GM12878 (cell line): Measurements from ENCODE around the gene CORO7. TPM values are rescaled to one million over a fixed set of nuclear protein-coding genes. Genes with fewer than 3 reads are reported as not detected.

Source experiments
- ATF3 ChIP-seq: IDR thresholded peaks from 2 replicates; pipeline ENCODE4 v1.6.1; 2011; ENCODE audit warnings: low read depth, mild to moderate bottlenecking, low read length, moderate library complexity, borderline replicate concordance; ENCODE audit errors: extremely low read depth
- ATF7 ChIP-seq: fragments of 450-650 bp; IDR thresholded peaks from 2 replicates; pipeline ENCODE4 v1.6.1; 2016; ENCODE audit warnings: low read depth, mild to moderate bottlenecking
- EED ChIP-seq: sonication (generic); IDR thresholded peaks from 2 replicates; pipeline ENCODE4 v1.6.1; 2016; ENCODE audit warnings: antibody characterized with exemption, low read depth
- IKZF2 ChIP-seq, 2 experiments: fragments of 450-650 bp; IDR thresholded peaks; 2 replicates each; pipeline ENCODE4 v1.6.1; 2017; ENCODE audit warnings: mild to moderate bottlenecking in 2 of 2, moderate library complexity in 2 of 2
- IRF3 ChIP-seq: fragments of 450-650 bp; IDR thresholded peaks from 2 replicates; pipeline ENCODE4 v1.6.1; 2014; ENCODE audit warnings: mild to moderate bottlenecking
- JUND ChIP-seq: IDR thresholded peaks from 2 replicates; pipeline ENCODE4 v1.6.1; 2012; ENCODE audit warnings: low read depth, mild to moderate bottlenecking, low read length, improper control_type of control experiment, moderate library complexity
- LARP7 ChIP-seq: fragments of 450-650 bp; IDR thresholded peaks from 2 replicates; pipeline ENCODE4 v1.6.1; 2017; ENCODE audit warnings: mild to moderate bottlenecking
- MAX ChIP-seq: IDR thresholded peaks from 2 replicates; pipeline ENCODE4 v1.6.1; 2012; ENCODE audit warnings: low read depth, low read length, improper control_type of control experiment
- MEF2B ChIP-seq: fragments of 450-650 bp; IDR thresholded peaks from 2 replicates; pipeline ENCODE4 v1.6.1; 2018; ENCODE audit warnings: mild to moderate bottlenecking, moderate library complexity; ENCODE audit not compliant: partially characterized antibody, poor library complexity, severe bottlenecking
- MTA2 ChIP-seq: fragments of 450-650 bp; IDR thresholded peaks from 2 replicates; pipeline ENCODE4 v1.6.1; 2016; ENCODE audit warnings: low read depth, mild to moderate bottlenecking, moderate library complexity
- NBN ChIP-seq: fragments of 450-650 bp; IDR thresholded peaks from 2 replicates; pipeline ENCODE4 v1.6.1; 2016
- NFYB ChIP-seq: IDR thresholded peaks from 2 replicates; pipeline ENCODE4 v1.6.1; 2011; ENCODE audit warnings: low read depth, mild to moderate bottlenecking, low read length, improper control_type of control experiment, moderate library complexity; ENCODE audit not compliant: insufficient read depth
- NRF1 ChIP-seq: conservative IDR thresholded peaks from 2 replicates; pipeline ENCODE4 v1.6.1; 2011; ENCODE audit warnings: mild to moderate bottlenecking, low read depth, low read length, improper control_type of control experiment
- PAX5 ChIP-seq: IDR thresholded peaks from 2 replicates; pipeline ENCODE4 v1.6.1; 2011; ENCODE audit warnings: low read depth, low read length, borderline replicate concordance
- POLR2A ChIP-seq: IDR thresholded peaks from 2 replicates; pipeline ENCODE4 v1.6.1; 2011; ENCODE audit warnings: low read depth, mild to moderate bottlenecking, low read length
- RAD51 ChIP-seq: fragments of 450-650 bp; IDR thresholded peaks from 2 replicates; pipeline ENCODE4 v1.6.1; 2016; ENCODE audit warnings: moderate library complexity, mild to moderate bottlenecking, inconsistent platforms
- RB1 ChIP-seq: fragments of 450-650 bp; formaldehyde crosslinking; IDR thresholded peaks from 2 replicates; pipeline ENCODE4 v1.6.1; 2017; ENCODE audit warnings: mild to moderate bottlenecking, borderline replicate concordance
- SPI1 ChIP-seq: IDR thresholded peaks from 2 replicates; pipeline ENCODE4 v1.6.1; 2011; ENCODE audit warnings: low read depth, mild to moderate bottlenecking, low read length, moderate library complexity, borderline replicate concordance; ENCODE audit not compliant: insufficient read depth
- USF1 ChIP-seq: IDR thresholded peaks from 2 replicates; pipeline ENCODE4 v1.6.1; 2011; ENCODE audit warnings: borderline replicate concordance, low read depth, mild to moderate bottlenecking, moderate library complexity, mixed read lengths, low read length; ENCODE audit not compliant: insufficient read depth; ENCODE audit errors: extremely low read length
- ZNF207 ChIP-seq: fragments of 450-650 bp; IDR thresholded peaks from 2 replicates; pipeline ENCODE4 v1.6.1; 2014; ENCODE audit warnings: antibody characterized with exemption, mild to moderate bottlenecking, borderline replicate concordance
- ZNF592 ChIP-seq: fragments of 450-650 bp; IDR thresholded peaks from 2 replicates; pipeline ENCODE4 v1.6.1; 2017; ENCODE audit warnings: mild to moderate bottlenecking, moderate library complexity
- polyA plus RNA-seq, 11 experiments: library from polyadenylated mRNA; depleted of rRNA in 4 of 11; unstranded in 6 of 11; stranded (reverse) in 5 of 11; fragments of >200 nt; fragmentation: Nextera tagmentation in 4 of 11; fragmentation: Illumina TruSeq in 1 of 11; extraction: Ambion mirVana in 4 of 11; extraction: Trizol in 1 of 11; gene quantifications; 1 replicate in 1 of 11; 2 replicates in 10 of 11; pipeline versions ENCODE4 v1.2.1 to v1.2.3, GENCODE V29; 2011 to 2016; ENCODE audit warnings: inconsistent platforms in 2 of 11, missing spikeins in 2 of 11, low read depth in 1 of 11
- total RNA-seq, 4 experiments: library from RNA; depleted of rRNA in 3 of 4; stranded (reverse); fragments of >200 nt in 3 of 4; fragmentation: Illumina TruSeq in 1 of 4; extraction: Trizol in 1 of 4; gene quantifications; 2 replicates each; pipeline versions ENCODE4 v1.2.1 to v1.2.3, GENCODE V29; 2013 to 2021
- TF ChIP-seq, protein P1 (sequence below): IDR thresholded peaks from 2 replicates; pipeline ENCODE4 v1.6.1; 2012; ENCODE audit warnings: low read depth, low read length, improper control_type of control experiment

Gene CORO7
- total and polyA plus RNA-seq, 10 of the 15 experiments (the other 5 are each of a cell fraction or from before 2014, with no cell fraction given), result 0.64 to 89.2 (median 43.7) TPM

DNA sequence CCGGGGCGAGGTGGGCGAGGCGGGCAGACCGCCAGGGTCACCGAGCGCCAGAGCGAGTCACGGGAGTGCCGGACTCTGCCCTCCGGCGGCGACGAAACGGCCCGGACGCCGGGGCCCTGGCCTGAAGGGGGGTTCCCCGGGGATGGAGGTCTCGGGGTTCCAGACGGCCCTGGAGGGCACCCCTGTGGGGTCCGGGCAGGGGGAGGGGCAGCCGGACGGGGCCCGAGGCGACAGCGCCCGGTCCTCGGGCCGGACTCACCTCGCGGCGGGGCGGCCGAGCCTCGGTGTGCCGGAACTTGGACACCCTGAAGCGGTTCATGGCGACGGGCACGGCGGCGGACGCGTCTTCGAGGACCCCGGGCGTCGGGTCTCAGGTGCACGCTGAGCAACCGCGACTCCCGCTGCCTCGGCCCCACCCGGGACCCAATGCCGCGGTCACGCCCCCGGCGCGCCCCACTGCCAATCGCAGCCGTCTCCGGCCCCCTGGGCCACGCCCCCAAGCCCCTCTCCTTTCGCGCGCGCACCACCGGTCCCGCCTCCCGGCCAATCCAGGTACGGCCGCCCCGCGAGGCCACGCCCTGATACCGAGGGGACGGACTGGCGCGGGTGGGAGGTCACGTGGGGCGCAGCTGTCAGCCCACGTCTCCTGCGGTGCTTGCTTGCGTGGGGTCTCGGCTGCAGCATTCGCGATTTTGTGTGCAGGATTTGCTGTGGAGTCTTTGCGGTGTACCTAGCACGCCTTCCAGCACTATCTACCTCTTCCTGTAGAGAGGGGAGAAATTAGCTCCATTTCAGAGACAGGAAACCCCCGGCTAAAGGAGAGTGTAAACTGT lies at the start of gene CORO7 (continued):
- peak; percentile 99 for TF ChIP-seq USF1
- TF ChIP-seq NRF1, result 0 out of 2 replicates have a peak, but pooled peaks have one; percentile 42
- TF ChIP-seq PAX5, result peak; percentile 72
- TF ChIP-seq ZNF207, result no peak
- TF ChIP-seq RB1, result 0 out of 2 replicates have a peak, but pooled peaks have one; percentile 76
- TF ChIP-seq, protein P1, sequence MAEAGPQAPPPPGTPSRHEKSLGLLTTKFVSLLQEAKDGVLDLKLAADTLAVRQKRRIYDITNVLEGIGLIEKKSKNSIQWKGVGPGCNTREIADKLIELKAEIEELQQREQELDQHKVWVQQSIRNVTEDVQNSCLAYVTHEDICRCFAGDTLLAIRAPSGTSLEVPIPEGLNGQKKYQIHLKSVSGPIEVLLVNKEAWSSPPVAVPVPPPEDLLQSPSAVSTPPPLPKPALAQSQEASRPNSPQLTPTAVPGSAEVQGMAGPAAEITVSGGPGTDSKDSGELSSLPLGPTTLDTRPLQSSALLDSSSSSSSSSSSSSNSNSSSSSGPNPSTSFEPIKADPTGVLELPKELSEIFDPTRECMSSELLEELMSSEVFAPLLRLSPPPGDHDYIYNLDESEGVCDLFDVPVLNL, result peak; percentile 82
- 0 out of 2 replicates have a peak, but pooled peaks have one; percentile 31 for TF ChIP-seq MTA2
- peak; percentile 94 for TF ChIP-seq POLR2A
- TF ChIP-seq ZNF592, result no peak
- TF ChIP-seq LARP7, result peak; percentile 93
- peak; percentile 98 for TF ChIP-seq MAX
- TF ChIP-seq JUND, result no peak
- TF ChIP-seq IRF3, result peak; percentile 82
- TF ChIP-seq NFYB, result peak; percentile 82
- 0 out of 4 replicates have a peak, but pooled peaks of 1 of the 2 experiments have one; percentile 16 for TF ChIP-seq IKZF2 (IDR thresholded peaks at IDR 0.05)
- peak; percentile 96 for TF ChIP-seq RAD51
- peak; percentile 37 for TF ChIP-seq MEF2B
- peak; percentile 85; the same call in 1 of the 2 replicates for TF ChIP-seq ATF3
- no peak for TF ChIP-seq SPI1
- TF ChIP-seq NBN, result 0 out of 2 replicates have a peak, but pooled peaks have one; percentile 32
- TF ChIP-seq ATF7, result no peak
- TF ChIP-seq EED, result 0 out of 2 replicates have a peak, but pooled peaks have one; percentile 32
